AG09309 (cell line): Measurements from ENCODE around the gene PROCR.

Source experiments
- DNase-seq: peaks from one replicate; pipeline ENCODE4 v3.0.0-alpha.2; 2010; ENCODE audit warnings: low read depth
- H3K4me3 ChIP-seq: 2 replicates; pipeline ENCODE4 v1.5.1; 2011; ENCODE audit warnings: mild to moderate bottlenecking, low read depth, low read length, moderate library complexity; ENCODE audit not compliant: control insufficient read depth
- TF ChIP-seq, protein P1 (sequence below): IDR thresholded peaks from 2 replicates; pipeline ENCODE4 v1.5.1; 2011; ENCODE audit warnings: mild to moderate bottlenecking, low read depth, low read length, inconsistent platforms; ENCODE audit not compliant: insufficient read depth, control insufficient read depth; ENCODE audit errors: missing control alignments

PROCR gene

DNA sequence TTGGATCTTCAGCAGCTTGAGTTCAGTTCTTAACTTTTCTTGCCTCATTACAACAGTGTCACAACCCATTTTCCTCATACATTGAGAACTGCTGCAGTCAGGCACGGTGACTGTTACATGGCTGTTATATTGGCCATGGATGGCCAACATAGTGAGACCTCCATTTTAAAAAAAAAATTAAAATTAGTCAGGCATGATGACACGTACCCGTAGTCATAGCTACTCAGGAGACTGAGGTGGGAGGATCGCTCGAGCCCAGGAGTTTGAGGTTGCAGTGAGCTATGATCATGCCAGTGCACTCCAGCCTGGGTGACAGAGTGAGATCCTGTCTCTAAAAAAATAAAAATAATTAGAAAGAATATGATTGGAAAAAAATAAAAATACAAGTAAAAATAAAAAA lies 44.7 kb downstream of the PROCR start:
- DNase-seq = no peak
- no peak overlapping the region for H3K4me3 ChIP-seq
- TF ChIP-seq, protein P1, sequence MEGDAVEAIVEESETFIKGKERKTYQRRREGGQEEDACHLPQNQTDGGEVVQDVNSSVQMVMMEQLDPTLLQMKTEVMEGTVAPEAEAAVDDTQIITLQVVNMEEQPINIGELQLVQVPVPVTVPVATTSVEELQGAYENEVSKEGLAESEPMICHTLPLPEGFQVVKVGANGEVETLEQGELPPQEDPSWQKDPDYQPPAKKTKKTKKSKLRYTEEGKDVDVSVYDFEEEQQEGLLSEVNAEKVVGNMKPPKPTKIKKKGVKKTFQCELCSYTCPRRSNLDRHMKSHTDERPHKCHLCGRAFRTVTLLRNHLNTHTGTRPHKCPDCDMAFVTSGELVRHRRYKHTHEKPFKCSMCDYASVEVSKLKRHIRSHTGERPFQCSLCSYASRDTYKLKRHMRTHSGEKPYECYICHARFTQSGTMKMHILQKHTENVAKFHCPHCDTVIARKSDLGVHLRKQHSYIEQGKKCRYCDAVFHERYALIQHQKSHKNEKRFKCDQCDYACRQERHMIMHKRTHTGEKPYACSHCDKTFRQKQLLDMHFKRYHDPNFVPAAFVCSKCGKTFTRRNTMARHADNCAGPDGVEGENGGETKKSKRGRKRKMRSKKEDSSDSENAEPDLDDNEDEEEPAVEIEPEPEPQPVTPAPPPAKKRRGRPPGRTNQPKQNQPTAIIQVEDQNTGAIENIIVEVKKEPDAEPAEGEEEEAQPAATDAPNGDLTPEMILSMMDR = no peak

DNA sequence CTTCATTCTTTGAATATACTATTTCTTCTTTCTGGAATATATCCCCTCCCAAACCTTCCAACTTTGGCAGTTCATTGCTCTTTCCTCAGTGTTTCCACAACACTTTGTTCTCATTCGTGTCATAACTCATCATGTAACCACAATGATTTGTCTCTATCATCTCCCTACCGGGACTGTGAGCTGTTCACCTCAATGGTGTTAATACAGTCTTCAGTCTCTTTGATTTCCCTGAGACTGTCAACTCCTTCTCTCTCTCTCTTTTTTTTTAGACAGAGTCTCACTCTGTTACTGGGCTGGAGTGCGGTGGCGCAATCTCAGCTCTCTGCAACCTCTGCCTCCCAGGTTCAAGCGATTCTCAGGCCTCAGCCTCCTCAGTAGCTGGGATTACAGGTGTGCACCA lies 52.1 kb downstream of the PROCR start:
- no peak overlapping the region for H3K4me3 ChIP-seq
- no peak for DNase-seq
- TF ChIP-seq, protein P1 = no peak

DNA sequence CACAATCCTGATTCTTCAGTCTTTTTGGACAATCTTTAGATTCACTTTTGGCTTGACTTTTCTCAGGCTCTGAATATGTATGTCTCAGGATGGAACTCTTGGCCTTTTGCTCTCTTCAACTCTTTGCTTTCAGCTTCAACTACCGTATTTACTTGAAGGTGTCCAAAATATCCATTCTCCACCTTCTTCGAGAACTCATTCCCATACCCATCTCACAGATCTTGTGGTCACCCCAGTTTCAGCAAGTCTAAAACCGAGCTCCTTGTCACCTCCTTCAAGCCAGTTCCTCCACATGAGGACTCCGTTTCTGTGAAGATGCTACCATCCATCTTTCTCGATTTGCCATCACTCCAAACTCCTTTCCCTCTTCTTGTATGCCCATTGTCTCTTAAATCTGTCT lies 52.7 kb downstream of the PROCR start:
- no peak for DNase-seq
- TF ChIP-seq, protein P1 = no peak
- no peak overlapping the region for H3K4me3 ChIP-seq

DNA sequence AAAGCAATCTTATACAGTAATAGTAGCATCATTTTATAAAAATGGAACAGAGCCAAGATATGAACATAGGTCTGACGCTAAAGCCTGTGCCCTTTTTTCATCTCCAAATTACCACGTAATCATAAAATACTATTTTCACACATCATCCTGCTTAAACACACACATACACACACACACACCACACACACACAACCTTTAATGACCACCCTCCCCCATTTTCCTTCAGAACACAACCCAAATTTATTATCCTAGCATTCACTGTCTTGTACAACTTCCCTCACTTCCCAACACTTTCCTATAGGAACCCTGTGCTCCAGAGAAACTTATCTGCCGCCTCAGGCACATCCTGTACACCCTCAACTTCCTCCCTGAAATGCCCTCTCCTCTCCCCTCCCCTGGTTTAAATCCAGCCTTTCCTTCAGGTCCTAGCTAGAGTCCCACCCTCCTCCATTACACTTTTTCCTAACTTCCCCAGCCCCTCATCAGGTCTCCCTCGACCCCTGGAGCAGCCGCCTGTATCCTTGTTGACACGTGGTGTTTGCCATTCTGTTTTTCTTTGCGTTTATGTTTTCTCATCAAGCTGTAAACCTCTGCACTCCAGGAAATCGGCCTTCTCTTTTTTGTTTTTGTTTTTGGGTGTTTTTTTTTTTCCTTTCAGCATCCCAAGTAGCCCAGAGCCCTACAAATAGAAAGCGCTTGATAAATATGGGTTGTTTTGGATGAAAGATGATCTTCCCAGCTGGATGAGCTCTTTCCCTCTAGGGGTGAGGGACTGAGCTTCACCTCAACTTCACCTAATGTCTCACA lies 53.6 kb downstream of the PROCR start:
- no peak overlapping the region for H3K4me3 ChIP-seq
- TF ChIP-seq, protein P1 = no peak
- no peak for DNase-seq

DNA sequence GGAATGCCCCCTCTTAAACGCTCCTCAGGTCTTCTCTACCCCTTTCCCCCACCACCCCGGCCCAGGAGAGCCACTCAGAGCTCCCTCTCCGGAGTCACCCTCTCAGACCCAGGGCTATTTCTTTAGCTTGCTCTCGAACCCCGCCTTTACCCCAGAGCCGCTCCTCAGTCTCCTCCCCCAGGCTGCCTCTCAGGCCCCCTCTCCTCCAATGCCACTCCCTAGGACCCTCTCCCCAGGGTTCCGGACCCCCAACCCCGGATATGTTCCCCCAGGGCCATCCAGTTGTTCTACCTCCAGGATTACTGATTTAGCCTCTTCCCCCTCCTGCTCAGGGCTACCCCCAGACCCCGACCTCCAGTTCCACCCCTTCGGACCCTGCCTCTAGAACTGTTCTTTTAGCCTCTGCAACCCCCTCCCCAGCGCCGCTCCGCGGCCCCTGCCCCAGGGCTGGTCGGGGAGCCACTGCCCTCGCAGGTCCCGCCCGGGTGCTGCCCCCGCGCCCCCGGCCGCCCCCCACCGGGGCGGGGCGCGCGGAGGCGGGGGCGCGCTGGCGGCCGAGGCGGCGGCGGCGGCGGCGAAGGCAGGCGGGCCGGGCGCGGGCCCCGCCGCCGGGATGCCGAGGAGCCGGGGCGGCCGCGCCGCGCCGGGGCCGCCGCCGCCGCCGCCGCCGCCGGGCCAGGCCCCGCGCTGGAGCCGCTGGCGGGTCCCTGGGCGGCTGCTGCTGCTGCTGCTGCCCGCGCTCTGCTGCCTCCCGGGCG lies 54.4 kb downstream of the PROCR start, which contains the start of gene MMP24:
TSS of gene MMP24 (plus strand) at position 565 of the 758 bp plus-strand sequence. CDS start at position 614, 49 bp downstream.
- peak within 1 kb of the TSS; percentile 28 for H3K4me3 ChIP-seq
- DNase-seq = no peak
- TF ChIP-seq, protein P1 = no peak
